GM12891 (cell line): ENCODE results near the gene RAPGEF4.

Experiments used
- POLR2A ChIP-seq: IDR thresholded peaks from 2 replicates; pipeline ENCODE4 v1.6.1; 2011; ENCODE audit warnings: low read depth, low read length, control low read depth
- POLR2AphosphoS5 ChIP-seq: IDR thresholded peaks from 2 replicates; pipeline ENCODE4 v1.6.1; 2011; ENCODE audit warnings: low read depth, low read length, control low read depth
- TAF1 ChIP-seq: IDR thresholded peaks from 2 replicates; pipeline ENCODE4 v1.6.1; 2011; ENCODE audit warnings: low read depth, low read length, control low read depth

DNA sequence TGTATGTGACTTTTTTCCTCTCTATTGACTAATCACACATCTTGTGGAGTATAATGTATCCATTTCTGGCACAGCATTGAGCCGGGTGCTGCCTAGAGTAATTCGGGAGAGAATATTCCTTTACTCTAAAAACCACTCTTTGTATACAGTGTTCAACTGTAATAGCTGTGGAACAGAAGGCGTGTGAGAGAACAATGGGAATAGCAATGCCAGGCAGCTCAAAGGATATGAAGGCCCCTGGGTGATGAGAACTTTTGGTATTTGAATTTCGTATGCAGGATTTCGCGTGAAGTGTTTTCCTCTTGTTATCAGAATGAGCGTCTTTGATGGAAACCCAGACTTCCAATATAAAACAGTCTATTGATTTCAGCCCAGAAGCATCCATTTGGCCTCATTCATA, 255.4 kb downstream of the RAPGEF4 start:
- TF ChIP-seq POLR2A (no peak), TAF1 (no peak), POLR2AphosphoS5 (no peak)
